SKM-1 treated with dmso at 0.1 percent for 144 hours (cell line): Measurements from ENCODE around the gene CENPO.
"Not testable (repeated sequence)": the region's sequence is repeated elsewhere in the genome, so short reads cannot be mapped to it uniquely, and the experiment has no call there.

Experiments used
- DNase-seq: peaks from one replicate; lab custom pipeline; 2025; ENCODE audit not compliant: unreplicated experiment; lab: John Stamatoyannopoulos, UW

CENPO gene

DNA sequence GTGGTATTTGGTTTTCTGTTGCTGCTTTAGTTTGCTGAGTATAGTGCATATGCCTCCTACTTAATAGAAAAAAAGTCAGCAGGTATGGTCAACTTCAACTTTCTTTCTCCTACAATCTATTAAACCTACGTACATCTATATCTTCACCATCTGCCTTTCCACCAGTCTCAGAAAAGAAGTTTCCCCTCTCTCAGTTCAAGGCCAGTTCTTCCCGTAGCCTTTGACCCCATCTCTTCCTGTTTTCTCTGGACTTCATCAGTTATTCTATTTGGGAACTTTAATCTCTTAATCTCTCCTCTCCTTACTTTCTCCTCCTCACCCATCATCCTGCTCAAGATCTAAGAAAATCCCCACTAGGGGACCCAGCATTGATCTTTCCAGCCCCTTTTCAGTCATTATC lies 5.7 kb upstream of the CENPO start:
- no peak for DNase-seq

- DNase-seq: no peak
Observed at GRCh38 chr2:24788816-24789215, 4.4 kb upstream of the CENPO start.

- DNase-seq: no peak
Observed at GRCh38 chr2:24791452-24791851, 1.8 kb upstream of the CENPO start.

DNA sequence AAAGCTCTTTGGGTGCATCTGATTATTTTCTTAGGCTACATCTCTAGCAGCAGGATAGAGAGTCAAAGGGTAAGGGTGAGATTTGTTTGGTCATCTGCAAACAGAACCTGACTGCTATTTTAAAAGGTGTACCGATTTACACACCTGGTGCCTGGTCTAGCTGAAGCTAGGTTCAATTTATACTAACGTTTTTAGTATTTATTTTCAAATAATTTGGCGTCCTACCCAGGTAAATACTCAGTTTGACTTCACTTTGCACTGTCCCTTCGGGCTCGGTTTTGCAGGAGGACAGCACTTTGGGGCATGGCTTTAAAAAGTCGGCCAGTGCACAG lies 717 bp upstream of the CENPO start:
- no peak for DNase-seq

DNA sequence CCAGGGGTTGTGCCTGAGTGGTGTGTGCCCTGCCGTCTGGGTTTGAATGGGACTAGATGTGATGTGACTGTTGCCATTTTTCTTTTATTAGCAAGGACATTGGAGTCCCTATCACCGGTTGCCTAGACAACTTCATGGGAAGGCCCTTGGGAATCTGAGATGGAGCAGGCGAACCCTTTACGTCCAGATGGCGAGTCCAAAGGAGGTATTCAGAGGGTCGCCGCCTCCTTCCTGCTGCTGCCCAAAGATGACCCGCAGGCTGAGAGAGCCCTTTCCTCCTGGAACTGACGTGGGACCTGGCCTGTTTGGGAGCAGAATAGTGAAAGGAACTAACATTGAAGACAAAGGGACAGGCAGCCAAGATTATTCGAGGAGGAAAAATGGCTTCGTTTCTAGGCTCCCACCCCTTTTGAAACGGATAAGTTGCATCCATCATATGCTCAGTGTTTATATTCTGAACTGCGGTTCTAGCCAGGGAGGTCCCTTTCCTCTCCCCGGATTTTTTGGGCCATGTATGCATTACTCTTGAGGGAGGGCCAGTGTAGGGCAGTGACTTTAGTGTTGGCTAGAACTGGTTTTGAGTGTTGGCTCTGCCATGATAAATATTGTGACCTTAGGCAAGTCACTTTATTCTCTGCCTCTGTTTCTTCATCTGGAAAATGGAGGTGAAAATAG lies 673 bp downstream of the CENPO start:
- no peak for DNase-seq

DNA sequence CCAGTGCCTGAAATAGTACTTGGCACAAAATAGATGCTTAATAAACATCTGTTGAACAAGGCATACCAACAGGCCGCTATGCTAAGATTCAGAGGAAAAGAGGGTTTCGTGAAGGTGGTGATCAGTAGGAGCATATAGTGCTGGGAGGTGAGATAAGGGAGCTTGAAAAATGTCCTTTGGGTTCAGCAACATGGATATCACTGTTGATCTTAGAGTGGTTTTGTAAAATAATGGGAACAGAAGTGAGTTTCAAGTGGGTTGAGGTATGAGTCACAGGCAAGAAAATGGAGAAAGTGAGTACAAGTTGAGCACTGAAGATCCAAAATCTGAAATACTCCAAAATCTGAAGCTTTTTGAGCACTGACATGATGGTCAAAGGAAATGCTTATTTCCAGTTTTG lies 4.4 kb downstream of the CENPO start:
- DNase-seq: no peak

DNA sequence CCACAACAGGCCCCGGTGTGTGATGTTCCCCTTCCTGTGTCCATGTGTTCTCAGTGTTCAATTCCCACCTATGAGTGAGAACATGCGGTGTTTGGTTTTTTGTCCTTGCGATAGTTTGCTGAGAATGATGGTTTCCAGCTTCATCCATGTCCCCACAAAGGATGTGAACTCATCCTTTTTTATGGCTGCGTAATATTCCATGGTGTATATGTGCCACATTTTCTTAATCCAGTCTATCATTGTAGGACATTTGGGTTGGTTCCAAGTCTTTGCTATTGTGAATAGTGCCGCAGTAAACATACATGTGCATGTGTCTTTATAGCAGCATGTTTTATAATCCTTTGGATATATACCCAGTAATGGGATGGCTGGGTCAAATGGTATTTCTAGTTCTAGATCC lies 7.3 kb downstream of the CENPO start:
- not testable (repeated sequence) for DNase-seq

GRCh38 chr2:24805811-24806660 lies 12.8 kb downstream of the CENPO start:
- not testable (repeated sequence) for DNase-seq

DNA sequence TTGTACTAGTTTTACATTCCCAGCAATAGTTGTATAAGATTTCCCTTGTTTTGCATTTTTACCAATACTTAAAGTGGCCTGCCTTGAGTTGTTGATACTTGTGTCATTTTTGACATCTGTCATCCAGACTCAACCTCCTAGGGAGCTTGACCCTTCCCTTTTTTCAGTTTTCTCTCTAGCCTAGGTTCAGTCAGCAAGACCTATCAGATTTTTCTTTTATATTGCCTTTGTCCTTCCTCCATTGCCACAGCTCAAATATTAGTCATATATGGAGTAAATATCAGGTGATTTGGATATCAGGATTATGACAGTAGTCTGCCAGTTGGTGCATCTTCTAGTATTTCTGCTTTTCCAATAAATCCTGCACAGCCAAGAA lies 13.4 kb downstream of the CENPO start:
- no peak for DNase-seq

DNA sequence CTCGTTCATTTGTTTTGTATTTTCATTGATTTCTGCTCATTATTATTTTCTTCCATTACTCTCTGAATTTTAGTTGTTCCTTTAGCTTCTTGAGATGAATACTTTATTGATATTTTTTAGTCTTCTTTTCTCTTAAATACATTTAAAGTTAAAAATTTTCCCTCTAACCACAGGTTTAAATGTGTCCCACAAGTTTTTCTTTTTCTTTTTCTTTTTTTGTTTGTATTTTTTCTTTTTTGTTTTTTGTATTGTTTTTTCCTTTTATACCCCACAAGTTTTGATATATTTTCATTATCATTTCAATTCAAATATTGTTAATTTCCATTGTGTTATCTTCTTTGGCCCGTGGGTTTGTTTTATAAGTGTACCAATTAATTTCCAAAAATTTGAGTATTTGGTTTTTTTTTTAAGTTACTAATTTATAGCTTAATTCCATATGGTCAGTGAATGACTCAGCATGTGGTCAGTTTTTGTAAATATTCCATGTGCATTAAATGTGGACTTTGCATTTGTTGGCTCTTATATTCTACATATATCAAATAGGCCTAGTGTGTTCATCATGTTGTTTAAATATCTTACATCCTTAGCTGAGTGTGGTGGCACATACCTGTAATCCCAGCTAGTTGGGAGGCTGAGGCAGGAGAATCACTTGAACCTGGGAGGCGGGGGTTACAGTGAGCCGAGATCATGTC lies 16.2 kb downstream of the CENPO start:
- DNase-seq: no peak

DNA sequence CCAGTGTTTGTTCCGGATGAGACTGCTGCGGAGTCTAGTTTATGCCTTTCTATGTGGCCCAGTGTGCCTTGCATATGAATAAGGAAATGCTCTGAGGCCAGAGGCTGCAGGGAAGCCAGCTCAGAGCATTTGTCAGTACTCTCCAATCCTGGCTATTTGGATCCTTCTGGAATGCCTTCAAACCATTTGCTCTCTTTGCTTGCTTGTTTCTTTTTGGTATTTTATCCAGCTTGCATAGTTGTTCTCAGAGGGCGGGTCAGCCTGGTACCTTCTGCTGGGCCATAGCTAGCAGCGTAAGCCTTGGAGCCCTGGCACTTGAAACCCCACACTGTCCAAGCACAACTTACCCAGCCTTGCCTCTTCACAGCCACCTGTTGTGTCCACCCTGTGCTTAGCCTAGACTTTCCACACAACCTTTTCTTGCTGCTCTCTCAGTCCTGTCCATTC lies 20.5 kb downstream of the CENPO start:
- DNase-seq: no peak

- DNase-seq: no peak
Observed at GRCh38 chr2:24814516-24814915, 21.3 kb downstream of the CENPO start.

DNA sequence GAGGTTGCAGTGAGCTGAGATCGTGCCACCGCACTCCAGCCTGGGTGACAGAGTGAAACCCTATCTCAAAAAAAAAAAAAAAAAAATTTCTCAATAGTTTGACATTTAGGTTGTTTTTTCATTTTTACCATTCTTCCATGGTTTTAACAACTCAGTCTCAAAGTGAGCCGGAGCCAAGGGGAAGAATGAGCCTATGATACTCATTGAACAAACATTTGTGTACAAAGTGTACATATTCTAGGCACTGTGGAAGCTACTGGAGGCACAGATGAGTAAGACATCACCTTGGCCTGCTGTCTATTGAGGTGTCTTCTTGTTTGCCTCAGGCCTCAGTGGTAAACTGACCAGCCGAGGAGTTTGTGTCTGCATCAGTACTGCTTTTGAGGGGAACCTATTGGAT lies 21.9 kb downstream of the CENPO start:
- DNase-seq: no peak

DNA sequence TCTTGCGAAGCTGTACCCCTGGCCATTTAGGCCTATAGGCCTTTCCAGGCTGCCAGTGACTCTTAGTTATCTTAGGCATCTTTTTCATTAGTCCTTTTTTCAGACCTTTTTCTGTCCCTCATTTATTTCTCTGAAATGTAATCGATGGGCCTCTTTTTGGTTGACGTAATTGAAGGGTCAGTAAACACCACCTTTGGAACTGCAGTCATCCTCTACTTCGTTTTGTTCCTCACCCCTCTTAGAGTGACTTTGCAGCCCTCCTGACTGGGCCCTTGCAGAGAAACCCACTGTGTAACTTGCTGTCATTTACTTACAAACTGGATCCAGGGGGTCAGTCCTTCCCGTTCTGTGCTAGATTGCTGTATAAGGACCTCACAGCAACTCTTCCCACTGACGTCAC lies 23.2 kb downstream of the CENPO start:
- DNase-seq: no peak

DNA sequence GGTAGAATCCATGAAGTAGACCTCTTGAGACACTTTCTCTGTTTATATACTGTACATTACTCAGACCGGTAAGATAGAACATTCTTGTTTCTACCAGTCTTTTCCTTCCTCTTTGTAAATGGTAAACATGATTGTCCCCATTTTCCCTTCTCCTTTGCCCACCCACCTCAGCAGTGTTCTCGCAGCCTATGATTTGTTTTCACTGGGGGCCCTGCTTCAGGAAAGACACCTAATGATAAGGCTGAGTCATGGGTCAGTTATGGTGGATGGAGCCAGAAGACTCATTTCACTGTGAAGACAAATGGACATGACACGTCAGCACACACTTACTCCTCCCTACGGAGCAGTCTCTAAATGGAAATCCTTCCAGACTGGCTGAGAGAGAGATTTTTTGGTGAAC lies 23.7 kb downstream of the CENPO start:
- no peak for DNase-seq

GRCh38 chr2:24818721-24819167 lies 25.5 kb downstream of the CENPO start:
- DNase-seq: no peak

DNA sequence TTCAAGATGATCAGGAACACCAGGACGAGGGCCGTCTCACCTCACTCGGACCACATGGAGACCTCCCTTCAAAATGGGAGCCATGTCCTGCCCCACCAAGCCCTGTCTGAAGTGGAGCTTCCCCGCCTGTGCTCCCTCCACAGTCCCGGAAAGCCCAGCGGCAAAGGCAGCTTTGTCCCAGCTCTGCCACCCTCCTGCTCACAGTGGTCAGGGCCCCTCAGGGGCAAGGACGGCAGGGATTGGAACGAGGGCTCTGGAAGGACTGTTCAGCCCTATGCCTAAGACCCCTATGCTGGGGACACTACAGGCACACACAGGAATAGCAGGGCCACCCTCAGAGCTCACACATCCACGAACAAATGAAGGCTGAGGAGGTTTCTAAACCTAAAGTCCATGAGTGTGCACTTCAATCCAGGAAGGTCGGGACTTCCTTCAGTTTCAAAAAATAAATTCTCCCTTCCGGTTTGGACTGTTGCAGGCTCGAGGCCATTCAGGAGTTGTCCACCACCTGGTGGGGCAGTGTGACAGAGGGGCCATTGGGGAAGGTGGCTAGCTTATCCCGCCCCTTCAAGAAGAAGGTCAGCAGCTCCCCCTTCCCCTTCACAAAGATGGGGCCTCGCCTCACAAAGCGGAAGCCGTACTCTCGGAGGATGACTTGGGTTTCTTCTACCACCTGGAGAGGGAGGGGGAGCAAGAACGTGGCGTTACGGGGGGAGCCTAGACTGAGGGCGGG lies 26.4 kb downstream of the CENPO start:
- no peak for DNase-seq

- DNase-seq: no peak
Observed at GRCh38 chr2:24820175-24820513, 26.9 kb downstream of the CENPO start.

- DNase-seq: no peak
Observed at GRCh38 chr2:24820598-24821432, 27.6 kb downstream of the CENPO start.

DNA sequence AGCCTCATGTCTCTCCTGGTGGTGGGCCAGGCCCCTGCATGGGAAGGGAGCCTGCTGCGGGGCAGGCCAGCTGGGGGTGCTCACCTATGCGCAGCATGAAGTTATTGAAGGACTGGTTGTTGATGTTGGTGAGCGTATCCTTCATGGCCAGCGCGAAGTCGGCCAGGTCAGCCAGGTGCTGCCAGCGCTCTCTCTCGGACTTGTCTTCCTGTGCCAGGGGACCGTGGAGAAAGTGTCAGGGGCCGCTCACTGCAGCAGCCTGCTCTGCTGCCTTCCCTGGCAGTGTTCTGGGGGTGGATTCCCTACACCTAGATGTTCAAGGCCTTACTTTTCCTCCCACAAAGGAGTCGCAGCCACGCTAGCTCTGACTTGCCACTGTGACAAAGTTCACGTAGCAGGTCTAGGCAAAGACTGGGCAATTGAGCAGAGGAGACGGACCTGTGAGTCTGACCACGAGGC lies 28.2 kb downstream of the CENPO start:
- DNase-seq: no peak
